ENCODE measurements around the gene RCOR1. TPM values are rescaled to one million over a fixed set of nuclear protein-coding genes. Genes with fewer than 3 reads are reported as not detected.

Gene RCOR1
- total RNA-seq, 1 donor from 2014 or later, result 43.6 TPM

GRCh38 chr14:102603293-102603907 lies 11.0 kb downstream of the RCOR1 start:
- DNase-seq, result no peak
- Histone ChIP-seq H3K27ac (peak overlapping the region; percentile 72), H3K4me1 (peaks cover 31% of the 10 kb centered on the region), H3K4me3 (no peak overlapping the region), H3K9me3 (no peaks in the 10 kb centered on the region), H3K27me3 (no peaks in the 10 kb centered on the region), H3K36me3 (no peaks in the 10 kb centered on the region)
- ATAC-seq, result peak; percentile 66
- intact Hi-C loops (cut with DNase I), result no loop called here
- no peak for TF ChIP-seq CTCF (IDR thresholded peaks at IDR 0.05)

- DNase-seq (no peak), ATAC-seq (no peak)
- no peaks in the 10 kb centered on the region for H3K27me3 ChIP-seq
- intact Hi-C loops (cut with DNase I), result no loop called here
- H3K4me1 ChIP-seq, result peaks cover 31% of the 10 kb centered on the region
- H3K4me3 ChIP-seq, result no peak overlapping the region
- peak overlapping the region; percentile 72 for H3K27ac ChIP-seq
- H3K36me3 ChIP-seq, result no peaks in the 10 kb centered on the region
- no peak for TF ChIP-seq CTCF (IDR thresholded peaks at IDR 0.05)
- no peaks in the 10 kb centered on the region for H3K9me3 ChIP-seq
These were observed 11.7 kb downstream of the RCOR1 start for GRCh38 chr14:102604183-102604582.

GRCh38 chr14:102605029-102605428 lies 12.6 kb downstream of the RCOR1 start:
- no peaks in the 10 kb centered on the region for H3K9me3 ChIP-seq
- H3K36me3 ChIP-seq, result no peaks in the 10 kb centered on the region
- ATAC-seq, result peak; percentile 63
- TF ChIP-seq CTCF (IDR thresholded peaks at IDR 0.05), result no peak
- intact Hi-C loops (cut with DNase I), result no loop called here
- H3K27ac ChIP-seq, result peak overlapping the region; percentile 30
- no peak for DNase-seq
- no peak overlapping the region for H3K4me3 ChIP-seq
- peaks cover 31% of the 10 kb centered on the region for H3K4me1 ChIP-seq
- no peaks in the 10 kb centered on the region for H3K27me3 ChIP-seq

- peaks cover 31% of the 10 kb centered on the region for H3K4me1 ChIP-seq
- no peak for DNase-seq
- H3K4me3 ChIP-seq, result no peak overlapping the region
- intact Hi-C loops (cut with DNase I), result no loop called here
- ATAC-seq, result no peak
- no peaks in the 10 kb centered on the region for H3K9me3 ChIP-seq
- H3K27ac ChIP-seq, result no peak overlapping the region
- H3K36me3 ChIP-seq, result no peaks in the 10 kb centered on the region
- TF ChIP-seq CTCF (IDR thresholded peaks at IDR 0.05), result no peak
- no peaks in the 10 kb centered on the region for H3K27me3 ChIP-seq
These were observed 13.8 kb downstream of the RCOR1 start for GRCh38 chr14:102606296-102606695.

- DNase-seq (no peak), ATAC-seq (no peak)
- TF ChIP-seq CTCF (IDR thresholded peaks at IDR 0.05), result no peak
- intact Hi-C loops (cut with DNase I), result no loop called here
- no peaks in the 10 kb centered on the region for H3K9me3 ChIP-seq
- no peak overlapping the region for H3K4me3 ChIP-seq
- no peaks in the 10 kb centered on the region for H3K27me3 ChIP-seq
- H3K27ac ChIP-seq, result no peak overlapping the region
- no peaks in the 10 kb centered on the region for H3K36me3 ChIP-seq
- H3K4me1 ChIP-seq, result peaks cover 27% of the 10 kb centered on the region
These were observed 15.6 kb downstream of the RCOR1 start for GRCh38 chr14:102608064-102608446.

Data from upper lobe of right lung (tissue), 1 donor.